ENCODE results near the gene CD247. TPM values are rescaled to one million over a fixed set of nuclear protein-coding genes. Genes with fewer than 3 reads are reported as not detected.

Gene CD247
- total RNA-seq, 1 donor: not detected

- H3K4me3 ChIP-seq (ENCODE audit: insufficient read depth, low read length): no peak overlapping the region
- H3K79me2 ChIP-seq (ENCODE audit: insufficient read depth, low read length): no peaks in the 10 kb centered on the region
- H3K27me3 ChIP-seq (ENCODE audit: insufficient read depth, low read length): peaks cover 6% of the 10 kb centered on the region
- no peaks in the 10 kb centered on the region for H4K20me1 ChIP-seq (ENCODE audit: insufficient read depth, low read length)
- H3K27ac ChIP-seq (ENCODE audit: low read depth, low read length): no peak overlapping the region
- H3K9me3 ChIP-seq (ENCODE audit: low read depth, low read length): no peaks in the 10 kb centered on the region
- TF ChIP-seq CTCF (IDR thresholded peaks at IDR 0.05; ENCODE audit: extremely low read depth, low read depth, low read length): no peak
- H3K4me1 ChIP-seq (ENCODE audit: insufficient read depth, low read length): no peaks in the 10 kb centered on the region
- H3K4me2 ChIP-seq (ENCODE audit: insufficient read depth, low read length): no peak overlapping the region
- no peaks in the 10 kb centered on the region for H3K36me3 ChIP-seq (ENCODE audit: insufficient read depth, low read length)
- H2AFZ ChIP-seq (ENCODE audit: low read length): no peak overlapping the region
- no peak for DNase-seq (ENCODE audit: insufficient read length, low spot score, missing footprints)
These were observed 8.5 kb upstream of the CD247 start for GRCh38 chr1:167526667-167527383.

GRCh38 chr1:167524651-167525050 is 6.3 kb upstream of the CD247 start:
- H3K27me3 ChIP-seq (ENCODE audit: insufficient read depth, low read length): peaks cover 6% of the 10 kb centered on the region
- H3K36me3 ChIP-seq (ENCODE audit: insufficient read depth, low read length): no peaks in the 10 kb centered on the region
- H4K20me1 ChIP-seq (ENCODE audit: insufficient read depth, low read length): no peaks in the 10 kb centered on the region
- TF ChIP-seq CTCF (IDR thresholded peaks at IDR 0.05; ENCODE audit: extremely low read depth, low read depth, low read length): no peak
- no peaks in the 10 kb centered on the region for H3K9me3 ChIP-seq (ENCODE audit: low read depth, low read length)
- no peak overlapping the region for H2AFZ ChIP-seq (ENCODE audit: low read length)
- no peak overlapping the region for H3K4me3 ChIP-seq (ENCODE audit: insufficient read depth, low read length)
- H3K4me2 ChIP-seq (ENCODE audit: insufficient read depth, low read length): no peak overlapping the region
- no peak for DNase-seq (ENCODE audit: insufficient read length, low spot score, missing footprints)
- no peak overlapping the region for H3K27ac ChIP-seq (ENCODE audit: low read depth, low read length)
- no peaks in the 10 kb centered on the region for H3K4me1 ChIP-seq (ENCODE audit: insufficient read depth, low read length)
- no peaks in the 10 kb centered on the region for H3K79me2 ChIP-seq (ENCODE audit: insufficient read depth, low read length)

GRCh38 chr1:167522246-167522645 is 3.9 kb upstream of the CD247 start:
- Histone ChIP-seq H3K4me1 (ENCODE audit: insufficient read depth, low read length) (no peaks in the 10 kb centered on the region), H3K27ac (ENCODE audit: low read depth, low read length) (no peak overlapping the region), H3K79me2 (ENCODE audit: insufficient read depth, low read length) (no peaks in the 10 kb centered on the region), H4K20me1 (ENCODE audit: insufficient read depth, low read length) (no peaks in the 10 kb centered on the region), H3K27me3 (ENCODE audit: insufficient read depth, low read length) (peaks cover 5% of the 10 kb centered on the region), H3K4me2 (ENCODE audit: insufficient read depth, low read length) (no peak overlapping the region), H3K4me3 (ENCODE audit: insufficient read depth, low read length) (no peak overlapping the region), H3K9me3 (ENCODE audit: low read depth, low read length) (no peaks in the 10 kb centered on the region), H3K36me3 (ENCODE audit: insufficient read depth, low read length) (no peaks in the 10 kb centered on the region), H2AFZ (ENCODE audit: low read length) (no peak overlapping the region)
- no peak for DNase-seq (ENCODE audit: insufficient read length, low spot score, missing footprints)
- no peak for TF ChIP-seq CTCF (IDR thresholded peaks at IDR 0.05; ENCODE audit: extremely low read depth, low read depth, low read length)

GRCh38 chr1:167520711-167521206 is 2.4 kb upstream of the CD247 start:
- no peak overlapping the region for H3K27ac ChIP-seq (ENCODE audit: low read depth, low read length)
- H2AFZ ChIP-seq (ENCODE audit: low read length): no peak overlapping the region
- DNase-seq (ENCODE audit: insufficient read length, low spot score, missing footprints): no peak
- no peaks in the 10 kb centered on the region for H3K79me2 ChIP-seq (ENCODE audit: insufficient read depth, low read length)
- no peaks in the 10 kb centered on the region for H3K4me1 ChIP-seq (ENCODE audit: insufficient read depth, low read length)
- no peaks in the 10 kb centered on the region for H3K36me3 ChIP-seq (ENCODE audit: insufficient read depth, low read length)
- H3K27me3 ChIP-seq (ENCODE audit: insufficient read depth, low read length): peaks cover 2% of the 10 kb centered on the region
- no peaks in the 10 kb centered on the region for H4K20me1 ChIP-seq (ENCODE audit: insufficient read depth, low read length)
- no peak for TF ChIP-seq CTCF (IDR thresholded peaks at IDR 0.05; ENCODE audit: extremely low read depth, low read depth, low read length)
- H3K9me3 ChIP-seq (ENCODE audit: low read depth, low read length): no peaks in the 10 kb centered on the region
- H3K4me2 ChIP-seq (ENCODE audit: insufficient read depth, low read length): no peak overlapping the region
- no peak overlapping the region for H3K4me3 ChIP-seq (ENCODE audit: insufficient read depth, low read length)

All from osteoblast (primary cell).